Panc1 (cell line): Measurements from ENCODE around the gene FAM168B. TPM values are rescaled to one million over a fixed set of nuclear protein-coding genes. Genes with fewer than 3 reads are reported as not detected.

ENCODE experiments used
- ATAC-seq: fragments of 200-7000 bp; cut with Tn5 transposase; 2 replicates; pipeline ENCODE4 v1.9.1; 2020; ENCODE audit warnings: mild to moderate bottlenecking, moderate library complexity
- BruUV-seq: library from RNA; stranded (reverse); fragments of 400-500 nt; replicated peaks from 2 replicates; lab custom pipeline; 2021; lab: Mats Ljungman, UMichigan
- CTCF ChIA-PET: fragments of 300-600 bp; sonication (Branson Sonifier 250); formaldehyde crosslinking; loops from one replicate; lab custom pipeline; 2022; ENCODE audit warnings: antibody characterized with exemption; lab: Charles Lee
- POLR2A ChIA-PET: fragments of 300-600 bp; sonication (Branson Sonifier 250); formaldehyde crosslinking; loops from one replicate; lab custom pipeline; 2022; ENCODE audit warnings: antibody characterized with exemption; lab: Charles Lee
- DNase-seq: peaks from one replicate; pipeline ENCODE4 v3.0.0-alpha.2; 2010; ENCODE audit warnings: low read depth, low spot score
- H3K27ac ChIP-seq: 2 replicates; pipeline ENCODE4 v1.5.1; 2011; ENCODE audit warnings: mild to moderate bottlenecking, low read length, inconsistent platforms
- H3K27me3 ChIP-seq: fragments of 200-500 bp; sonication (Bioruptor generic); 2 replicates; pipeline ENCODE4 v1.6.0; 2014; ENCODE audit warnings: low read length, inconsistent platforms; ENCODE audit not compliant: control insufficient read depth, insufficient read depth
- H3K36me3 ChIP-seq: fragments of 200-500 bp; sonication (Bioruptor generic); 2 replicates; pipeline ENCODE4 v1.5.1; 2014; ENCODE audit warnings: inconsistent platforms, mild to moderate bottlenecking, low read length, moderate library complexity; ENCODE audit not compliant: control insufficient read depth, insufficient read depth
- H3K4me1 ChIP-seq: 2 replicates; pipeline ENCODE4 v1.5.1; 2011; ENCODE audit warnings: inconsistent platforms, mild to moderate bottlenecking, low read length, moderate library complexity; ENCODE audit not compliant: control insufficient read depth, insufficient read depth
- H3K4me3 ChIP-seq, 2 experiments: 2 replicates each; pipeline ENCODE4 v1.5.1; 2011 to 2012; ENCODE audit warnings: low read depth in 2 of 2, low read length in 2 of 2, mild to moderate bottlenecking in 2 of 2, inconsistent platforms in 1 of 2, moderate library complexity in 1 of 2
- H3K9me3 ChIP-seq: fragments of 200-500 bp; sonication (Bioruptor generic); 2 replicates; pipeline ENCODE4 v1.5.1; 2014; ENCODE audit warnings: low read depth, mild to moderate bottlenecking, inconsistent platforms, low read length, moderate library complexity; ENCODE audit not compliant: control insufficient read depth, insufficient read depth
- CTCF ChIP-seq: fragments of 450-650 bp; IDR thresholded peaks from 2 replicates; pipeline ENCODE4 v1.5.1; 2017; ENCODE audit warnings: mild to moderate bottlenecking
- POLR2AphosphoS5 ChIP-seq: IDR thresholded peaks from 2 replicates; pipeline ENCODE4 v1.6.1; 2012; ENCODE audit warnings: mild to moderate bottlenecking, low read depth, low read length, moderate library complexity
- REST ChIP-seq, 2 experiments: IDR thresholded peaks; 2 replicates each; pipeline ENCODE4 v1.6.1; 2011 to 2012; ENCODE audit warnings: low read depth in 2 of 2, control low read depth in 1 of 2, low read length in 1 of 2, mild to moderate bottlenecking in 1 of 2, moderate library complexity in 1 of 2; ENCODE audit not compliant: insufficient read depth in 1 of 2
- SIN3A ChIP-seq: IDR thresholded peaks from 2 replicates; pipeline ENCODE4 v1.6.1; 2012; ENCODE audit warnings: low read depth, mild to moderate bottlenecking, low read length, moderate library complexity, borderline replicate concordance; ENCODE audit not compliant: insufficient read depth
- TCF7L2 ChIP-seq: IDR thresholded peaks from 2 replicates; pipeline ENCODE4 v1.6.1; 2011; ENCODE audit warnings: mild to moderate bottlenecking, low read depth, low read length, inconsistent platforms
- in situ Hi-C: cut with HindIII; loops from 2 replicates; pipeline ENCODE4 v1.10.0; 2016; ENCODE audit warnings: low sequenced_read_pairs, low pct_unique_long_range_greater_than_20kb
- intact Hi-C: fragments of 100-400 bp; cut with micrococcal nuclease; formaldehyde crosslinking; loops from one replicate; pipeline ENCODE4 v1.10.0; 2022; ENCODE audit not compliant: unreplicated experiment
- total RNA-seq: library from RNA; stranded (reverse); gene quantifications from one replicate; pipeline ENCODE4 v1.2.1, GENCODE V29; 2021; ENCODE audit not compliant: unreplicated experiment

Gene FAM168B
- total RNA-seq, 1 experiment from 2014 or later: 137 TPM

DNA sequence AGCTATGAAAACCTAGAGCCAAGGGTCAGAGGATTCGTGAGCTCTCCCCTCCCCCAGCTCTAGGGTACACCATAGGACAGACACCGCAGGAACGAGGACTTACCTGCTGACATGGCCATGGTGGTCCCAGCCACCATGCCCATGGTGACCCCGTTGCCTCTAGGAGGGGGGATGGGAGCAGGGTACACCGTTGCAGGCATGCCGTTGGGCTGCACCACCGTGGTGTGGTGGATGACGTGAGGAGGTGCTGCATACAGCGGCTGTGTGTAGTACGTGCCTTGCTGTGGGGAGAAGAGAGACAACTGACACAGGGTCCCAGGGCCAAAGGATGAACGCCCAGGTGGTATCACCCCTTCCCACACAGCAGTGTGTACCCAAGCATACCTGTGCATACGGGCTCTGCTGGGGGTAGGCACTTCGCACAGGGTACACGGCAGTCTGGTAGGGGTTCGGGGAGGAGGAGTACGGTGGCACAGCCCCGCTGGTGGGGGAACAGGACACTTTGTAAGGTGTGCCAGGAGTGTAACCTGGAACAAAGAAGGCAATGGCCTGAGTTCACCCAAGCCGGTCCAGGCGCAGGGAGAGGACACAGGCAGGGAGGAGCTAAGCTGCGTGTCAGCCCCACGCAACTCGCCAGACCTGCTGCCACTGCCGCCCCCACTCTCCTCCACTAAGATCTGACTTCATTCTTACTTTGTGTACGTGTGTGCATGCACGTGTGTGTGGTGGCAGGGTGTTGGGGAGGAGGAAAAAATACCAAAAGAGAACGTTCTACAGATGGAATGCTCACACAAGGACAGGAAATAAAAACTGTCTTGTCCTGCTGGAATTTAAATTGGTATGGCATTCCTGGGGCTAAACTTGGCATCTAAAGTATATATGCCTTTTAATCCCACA is 37.8 kb downstream of the FAM168B start:
- Histone ChIP-seq H3K4me1 (no peaks in the 10 kb centered on the region), H3K9me3 (no peaks in the 10 kb centered on the region), H3K27me3 (no peaks in the 10 kb centered on the region), H3K36me3 (peaks cover 30% of the 10 kb centered on the region), H3K27ac (no peak overlapping the region), H3K4me3 (no peak overlapping the region)
- ChIA-PET POLR2A (no interaction called here), CTCF (no interaction called here)
- no peak for DNase-seq
- intact Hi-C loops: no loop called here
- TF ChIP-seq TCF7L2: no peak
- no peak for TF ChIP-seq SIN3A
- TF ChIP-seq REST (IDR thresholded peaks at IDR 0.05; ENCODE audit: insufficient read depth in 1 of 2, low read depth in 2 of 2, low read length in 1 of 2): no peak
- TF ChIP-seq POLR2AphosphoS5: no peak
- no peak for TF ChIP-seq CTCF
- ATAC-seq: no peak
- no TSS peak for BruUV-seq
- in situ Hi-C loops: no loop called here

DNA sequence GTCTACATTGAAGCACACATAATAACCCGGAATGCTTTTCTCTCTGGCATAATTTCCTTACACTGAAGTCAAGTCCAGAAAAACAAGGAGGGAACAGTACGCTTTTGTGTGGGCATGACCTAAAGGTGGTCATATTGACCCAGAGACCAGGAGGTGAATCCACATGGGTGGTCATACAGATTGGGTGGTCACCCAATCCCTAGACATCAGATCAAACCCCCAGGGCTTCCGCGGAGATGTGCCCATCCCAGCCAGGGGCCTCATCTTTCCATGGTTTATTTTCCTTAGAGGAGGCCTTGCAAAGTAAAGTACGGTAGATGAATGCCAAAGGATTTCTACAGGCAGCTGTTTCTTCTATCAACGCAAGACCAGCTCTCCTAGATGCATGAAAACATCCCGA is 38.8 kb downstream of the FAM168B start:
- H3K36me3 ChIP-seq: peaks cover 27% of the 10 kb centered on the region
- H3K4me3 ChIP-seq: no peak overlapping the region
- no peak for ATAC-seq
- intact Hi-C loops: no loop called here
- DNase-seq: no peak
- no peak for TF ChIP-seq POLR2AphosphoS5
- TF ChIP-seq CTCF: no peak
- TF ChIP-seq REST (IDR thresholded peaks at IDR 0.05; ENCODE audit: insufficient read depth in 1 of 2, low read depth in 2 of 2, low read length in 1 of 2): no peak
- no peak for TF ChIP-seq TCF7L2
- TF ChIP-seq SIN3A: no peak
- H3K27ac ChIP-seq: no peak overlapping the region
- no TSS peak for BruUV-seq
- H3K9me3 ChIP-seq: no peaks in the 10 kb centered on the region
- no peaks in the 10 kb centered on the region for H3K27me3 ChIP-seq
- CTCF ChIA-PET: interaction anchor here (0.6 kb wide), 1 partner anchor 257 kb away, joined by 3 read pairs; no protein-coding TSS in a partner anchor
- no peaks in the 10 kb centered on the region for H3K4me1 ChIP-seq
- in situ Hi-C loops: no loop called here
- POLR2A ChIA-PET: no interaction called here
